Amniotic stem cell (primary cell): ENCODE data around the gene TMOD3.
A peak's percentile ranks its signal among the peaks of the same experiment; 100 is the strongest.
"Not testable (repeated sequence)": the region's sequence is repeated elsewhere in the genome, so short reads cannot be mapped to it uniquely, and the experiment has no call there.

ENCODE experiments used
- DNase-seq: peaks from one replicate; lab custom pipeline; 2025; lab: John Stamatoyannopoulos, UW

The TMOD3 gene

GRCh38 chr15:51829376-51830275 lies at the start of gene TMOD3:
TMOD3 (plus strand) TSS chr15:51829653; CDS start chr15:51862885, 33,232 bp downstream.
- peak; percentile 50 for DNase-seq

- DNase-seq = no peak
These were observed 48.8 kb upstream of the TMOD3 start for GRCh38 chr15:51780636-51781035.

GRCh38 chr15:51781506-51781905 lies 47.9 kb upstream of the TMOD3 start:
- DNase-seq = no peak

- no peak for DNase-seq
These were observed 47.0 kb upstream of the TMOD3 start for GRCh38 chr15:51782357-51782896.

- no peak for DNase-seq
These were observed 45.5 kb upstream of the TMOD3 start for GRCh38 chr15:51783967-51784366.

- not testable (repeated sequence) for DNase-seq
These were observed 42.3 kb upstream of the TMOD3 start for GRCh38 chr15:51787130-51787529.

GRCh38 chr15:51792474-51792873 lies 37.0 kb upstream of the TMOD3 start:
- not testable (repeated sequence) for DNase-seq

GRCh38 chr15:51793521-51794305 lies 35.7 kb upstream of the TMOD3 start:
- no peak for DNase-seq

- no peak for DNase-seq
These were observed 32.5 kb upstream of the TMOD3 start for GRCh38 chr15:51796847-51797401.

GRCh38 chr15:51798281-51798680 lies 31.2 kb upstream of the TMOD3 start:
- DNase-seq = no peak

GRCh38 chr15:51799282-51800252 lies 29.9 kb upstream of the TMOD3 start:
- DNase-seq = no peak

GRCh38 chr15:51801391-51801835 lies 28.0 kb upstream of the TMOD3 start:
- no peak for DNase-seq

GRCh38 chr15:51802593-51802992 lies 26.9 kb upstream of the TMOD3 start:
- no peak for DNase-seq

GRCh38 chr15:51803965-51804364 lies 25.5 kb upstream of the TMOD3 start:
- no peak for DNase-seq

- DNase-seq = no peak
These were observed 23.3 kb upstream of the TMOD3 start for GRCh38 chr15:51806123-51806522.

GRCh38 chr15:51809457-51809856 lies 20.0 kb upstream of the TMOD3 start:
- no peak for DNase-seq

GRCh38 chr15:51812598-51812997 lies 16.9 kb upstream of the TMOD3 start:
- no peak for DNase-seq

GRCh38 chr15:51814606-51815005 lies 14.8 kb upstream of the TMOD3 start:
- DNase-seq = no peak

GRCh38 chr15:51816611-51817010 lies 12.8 kb upstream of the TMOD3 start:
- DNase-seq = no peak

GRCh38 chr15:51818150-51818549 lies 11.3 kb upstream of the TMOD3 start:
- no peak for DNase-seq

- no peak for DNase-seq
These were observed 3.8 kb upstream of the TMOD3 start for GRCh38 chr15:51825698-51826097.
